ENCODE measurements around the gene STXBP1.

STXBP1 gene

DNA sequence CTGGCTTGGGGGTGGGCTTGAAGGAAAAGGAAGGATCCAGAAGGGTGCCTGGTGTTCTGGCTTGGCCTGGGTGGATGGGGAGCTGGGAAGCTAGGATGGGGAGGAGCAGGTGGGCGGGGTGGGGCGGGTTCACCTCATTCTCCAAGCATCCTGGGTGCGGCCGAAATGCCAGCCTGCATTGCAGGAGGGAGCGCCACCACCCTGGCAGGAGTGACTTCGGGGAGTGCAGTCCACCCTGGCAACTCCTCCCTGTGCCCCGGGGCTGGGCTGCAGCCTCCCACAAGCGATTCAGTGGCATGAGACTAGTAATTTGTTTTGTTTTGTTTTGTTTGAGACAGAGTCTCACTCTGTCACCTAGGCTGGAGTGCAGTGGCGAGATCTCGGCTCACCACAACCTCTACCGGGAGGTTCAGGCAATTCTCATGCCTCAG, 109.3 kb downstream of the STXBP1 start:
- Mint-ChIP-seq H3K9me3 (no peaks in the 10 kb centered on the region), H3K4me3 (no peak overlapping the region), H3K4me1 (no peaks in the 10 kb centered on the region), H3K36me3 (ENCODE audit: low read depth) (no peaks in the 10 kb centered on the region), H3K27ac (no peak overlapping the region), H3K27me3 (ENCODE audit: low read depth) (peaks cover 8% of the 10 kb centered on the region)
- TF ChIP-seq, protein P1, sequence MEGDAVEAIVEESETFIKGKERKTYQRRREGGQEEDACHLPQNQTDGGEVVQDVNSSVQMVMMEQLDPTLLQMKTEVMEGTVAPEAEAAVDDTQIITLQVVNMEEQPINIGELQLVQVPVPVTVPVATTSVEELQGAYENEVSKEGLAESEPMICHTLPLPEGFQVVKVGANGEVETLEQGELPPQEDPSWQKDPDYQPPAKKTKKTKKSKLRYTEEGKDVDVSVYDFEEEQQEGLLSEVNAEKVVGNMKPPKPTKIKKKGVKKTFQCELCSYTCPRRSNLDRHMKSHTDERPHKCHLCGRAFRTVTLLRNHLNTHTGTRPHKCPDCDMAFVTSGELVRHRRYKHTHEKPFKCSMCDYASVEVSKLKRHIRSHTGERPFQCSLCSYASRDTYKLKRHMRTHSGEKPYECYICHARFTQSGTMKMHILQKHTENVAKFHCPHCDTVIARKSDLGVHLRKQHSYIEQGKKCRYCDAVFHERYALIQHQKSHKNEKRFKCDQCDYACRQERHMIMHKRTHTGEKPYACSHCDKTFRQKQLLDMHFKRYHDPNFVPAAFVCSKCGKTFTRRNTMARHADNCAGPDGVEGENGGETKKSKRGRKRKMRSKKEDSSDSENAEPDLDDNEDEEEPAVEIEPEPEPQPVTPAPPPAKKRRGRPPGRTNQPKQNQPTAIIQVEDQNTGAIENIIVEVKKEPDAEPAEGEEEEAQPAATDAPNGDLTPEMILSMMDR (IDR thresholded peaks at IDR 0.05; ENCODE audit: unreplicated experiment in 3 of 3) = no peak

DNA sequence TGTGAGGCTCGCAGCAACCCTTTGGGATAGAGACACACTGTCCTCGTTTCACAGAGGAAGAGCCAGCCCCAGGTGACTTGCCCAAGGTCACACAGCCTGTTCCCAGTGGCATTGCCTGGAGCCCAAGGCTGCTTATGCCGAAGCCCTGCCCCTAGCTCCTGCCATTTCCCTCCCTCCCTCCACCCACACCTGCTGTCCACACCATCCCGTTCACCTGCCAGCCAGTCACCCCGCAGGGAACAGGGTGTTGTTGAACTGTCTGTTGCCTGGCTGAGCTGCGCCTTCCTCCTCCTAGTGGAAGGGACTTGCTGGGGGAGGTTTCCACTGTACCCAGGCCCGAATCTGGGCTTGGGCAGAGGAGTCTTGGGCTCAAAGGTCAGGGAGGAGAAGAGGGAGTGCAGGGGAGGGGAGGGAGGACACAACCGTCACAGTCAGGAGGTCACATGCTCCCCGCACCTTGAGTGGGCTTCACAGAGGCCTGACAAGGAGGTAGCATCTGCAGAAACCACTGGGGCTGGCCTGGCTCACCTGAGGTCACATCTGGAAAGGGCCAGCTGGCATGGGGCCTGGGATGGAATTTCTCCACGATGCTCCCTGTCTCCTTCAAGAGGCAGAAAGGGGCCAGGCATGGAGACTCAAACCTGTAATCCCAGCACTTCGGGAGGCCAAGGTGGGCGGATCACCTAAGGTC, 110.1 kb downstream of the STXBP1 start:
- no peaks in the 10 kb centered on the region for H3K4me1 Mint-ChIP-seq
- peaks cover 8% of the 10 kb centered on the region for H3K27me3 Mint-ChIP-seq (ENCODE audit: low read depth)
- no peaks in the 10 kb centered on the region for H3K36me3 Mint-ChIP-seq (ENCODE audit: low read depth)
- no peak overlapping the region for H3K4me3 Mint-ChIP-seq
- TF ChIP-seq, protein P1 (IDR thresholded peaks at IDR 0.05; ENCODE audit: unreplicated experiment in 3 of 3) = no peak
- H3K27ac Mint-ChIP-seq = no peak overlapping the region
- H3K9me3 Mint-ChIP-seq = no peaks in the 10 kb centered on the region

DNA sequence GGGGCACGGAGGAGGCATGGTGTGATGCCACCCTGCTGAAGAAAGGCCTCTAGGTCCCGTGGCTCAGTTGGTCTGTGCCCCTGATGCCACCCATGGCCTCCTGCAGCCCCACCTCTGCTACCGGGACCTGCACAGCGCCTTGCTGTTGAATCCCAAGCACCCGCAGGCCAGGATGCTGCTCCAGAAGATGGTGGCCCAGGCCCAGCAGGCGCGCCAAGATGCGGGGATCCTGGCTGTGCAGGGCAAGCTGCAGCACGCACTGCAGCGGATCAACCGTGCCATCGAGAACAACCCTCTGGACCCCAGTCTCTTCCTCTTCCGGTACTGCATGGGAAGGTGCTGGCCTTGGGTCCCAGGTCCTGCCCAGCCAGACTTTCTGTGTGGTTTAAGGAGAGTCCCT, 110.9 kb downstream of the STXBP1 start:
- no peak overlapping the region for H3K27ac Mint-ChIP-seq
- no peak overlapping the region for H3K4me3 Mint-ChIP-seq
- H3K27me3 Mint-ChIP-seq (ENCODE audit: low read depth) = peaks cover 8% of the 10 kb centered on the region
- TF ChIP-seq, protein P1 (IDR thresholded peaks at IDR 0.05; ENCODE audit: unreplicated experiment in 3 of 3) = no peak
- no peaks in the 10 kb centered on the region for H3K36me3 Mint-ChIP-seq (ENCODE audit: low read depth)
- H3K9me3 Mint-ChIP-seq = no peaks in the 10 kb centered on the region
- no peaks in the 10 kb centered on the region for H3K4me1 Mint-ChIP-seq

DNA sequence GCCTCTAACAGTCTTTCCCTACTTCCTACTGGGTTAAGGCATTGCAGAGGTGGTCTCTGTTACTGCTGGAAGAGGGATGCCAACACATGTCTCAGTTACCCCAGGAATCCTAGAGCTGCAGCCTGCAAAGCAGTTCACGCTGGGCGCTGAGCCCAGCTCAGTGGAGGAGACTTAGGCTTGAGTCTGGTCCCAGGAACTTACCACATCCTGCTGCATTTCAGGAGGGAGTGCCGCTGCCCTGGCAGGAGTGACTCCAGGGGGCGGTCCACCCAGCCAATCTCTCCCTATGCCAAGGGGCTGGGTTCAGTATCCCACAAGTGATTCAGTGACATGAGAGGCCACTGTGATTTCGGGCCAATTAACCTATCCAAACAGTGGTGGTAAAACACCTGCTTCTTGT, 111.4 kb downstream of the STXBP1 start:
- TF ChIP-seq, protein P1 (IDR thresholded peaks at IDR 0.05; ENCODE audit: unreplicated experiment in 3 of 3) = no peak

DNA sequence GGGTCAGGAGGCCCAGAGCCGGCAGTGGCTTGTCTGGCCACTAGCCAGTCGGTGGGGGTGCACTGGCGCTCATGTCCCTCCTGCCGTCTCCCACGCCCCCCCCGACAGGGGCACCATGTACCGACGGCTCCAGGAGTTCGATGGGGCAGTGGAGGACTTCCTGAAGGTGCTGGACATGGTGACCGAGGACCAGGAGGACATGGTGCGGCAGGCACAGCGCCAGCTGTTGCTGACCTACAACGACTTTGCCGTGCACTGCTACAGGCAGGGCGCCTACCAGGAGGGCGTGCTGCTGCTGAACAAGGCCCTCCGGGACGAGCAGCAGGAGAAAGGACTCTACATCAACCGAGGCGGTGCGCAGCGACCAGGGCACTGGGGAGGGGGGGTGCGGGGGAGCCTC, 111.9 kb downstream of the STXBP1 start:
- Mint-ChIP-seq H3K36me3 (ENCODE audit: low read depth) (no peaks in the 10 kb centered on the region), H3K27me3 (ENCODE audit: low read depth) (peaks cover 8% of the 10 kb centered on the region), H3K27ac (no peak overlapping the region), H3K4me1 (no peaks in the 10 kb centered on the region), H3K9me3 (no peaks in the 10 kb centered on the region), H3K4me3 (no peak overlapping the region)
- TF ChIP-seq, protein P1 (IDR thresholded peaks at IDR 0.05; ENCODE audit: unreplicated experiment in 3 of 3) = no peak

More for the DNA sequence above, 111.4 kb downstream of the STXBP1 start:
- Mint-ChIP-seq H3K27ac (no peak overlapping the region), H3K4me3 (no peak overlapping the region), H3K4me1 (no peaks in the 10 kb centered on the region), H3K9me3 (no peaks in the 10 kb centered on the region), H3K36me3 (ENCODE audit: low read depth) (no peaks in the 10 kb centered on the region), H3K27me3 (ENCODE audit: low read depth) (peaks cover 8% of the 10 kb centered on the region)

DNA sequence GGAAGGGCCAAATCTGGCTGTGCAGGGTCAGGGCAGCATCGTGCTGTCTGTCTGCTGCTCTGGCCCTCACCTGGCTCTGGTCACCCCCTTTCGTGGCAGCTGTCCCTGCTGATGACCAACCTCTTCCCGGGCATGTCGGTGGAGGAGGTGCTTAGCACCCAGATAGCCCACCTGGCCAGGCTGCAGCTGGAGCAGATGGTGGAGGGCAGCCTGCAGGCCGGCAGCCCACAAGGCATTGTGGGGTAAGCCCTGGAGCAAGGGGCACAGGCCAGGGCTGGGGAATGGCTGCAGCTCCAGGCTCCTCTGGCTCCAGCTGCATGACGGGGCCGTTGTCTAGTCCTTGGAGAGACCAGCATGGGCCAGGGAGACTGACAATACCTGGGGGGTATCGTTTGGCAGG, 114.8 kb downstream of the STXBP1 start:
- Mint-ChIP-seq H3K4me1 (no peaks in the 10 kb centered on the region), H3K27me3 (ENCODE audit: low read depth) (peaks cover 4% of the 10 kb centered on the region), H3K27ac (no peak overlapping the region), H3K36me3 (ENCODE audit: low read depth) (no peaks in the 10 kb centered on the region), H3K9me3 (no peaks in the 10 kb centered on the region), H3K4me3 (no peak overlapping the region)
- TF ChIP-seq, protein P1 (IDR thresholded peaks at IDR 0.05; ENCODE audit: unreplicated experiment in 3 of 3) = no peak

Data from nephron (organoid).